H54 (cell line): ENCODE data around the gene F10.

Experiments used
- DNase-seq: peaks from one replicate; pipeline ENCODE4 v3.0.0; 2011; ENCODE audit warnings: low spot score, mixed read lengths; ENCODE audit not compliant: insufficient read length
- FAIRE-seq: peaks from 3 replicates; lab custom pipeline; 2011; peaks lifted over from hg19 to GRCh38; lab: Jason Lieb, UNC
- POLR2A ChIP-seq: IDR thresholded peaks from 2 replicates; pipeline ENCODE4 v1.6.1; 2011; ENCODE audit warnings: low read depth, mild to moderate bottlenecking, low read length

Gene F10

DNA sequence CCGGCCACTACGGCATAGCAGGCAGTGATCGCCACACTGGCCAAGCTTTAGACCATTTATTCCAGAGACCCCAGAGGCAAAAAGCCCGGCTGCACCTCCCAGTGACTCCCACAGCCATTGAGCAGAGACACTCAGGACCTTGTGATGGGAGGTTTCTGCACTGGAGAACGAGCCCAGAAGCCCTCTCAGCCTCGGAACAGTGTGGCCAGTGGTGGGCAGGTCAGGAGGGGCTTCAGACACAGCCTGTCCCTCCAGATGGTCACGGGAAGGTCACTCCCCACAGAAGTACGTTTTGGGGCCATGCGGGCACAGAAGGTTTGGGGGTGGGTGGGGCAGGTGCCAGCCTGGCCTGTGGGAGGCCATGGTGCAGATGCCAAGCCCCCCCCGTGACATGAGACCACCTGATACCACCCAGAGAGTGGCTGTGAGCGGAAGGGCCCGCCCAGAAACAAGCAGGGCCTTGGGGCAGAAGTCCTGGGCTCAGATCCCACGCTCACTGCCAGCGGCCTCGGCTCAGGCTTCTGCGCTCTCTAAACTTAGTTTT is 599 bp upstream of the F10 start:
- DNase-seq (no peak), FAIRE-seq (no peak)
- TF ChIP-seq POLR2A: no peak

DNA sequence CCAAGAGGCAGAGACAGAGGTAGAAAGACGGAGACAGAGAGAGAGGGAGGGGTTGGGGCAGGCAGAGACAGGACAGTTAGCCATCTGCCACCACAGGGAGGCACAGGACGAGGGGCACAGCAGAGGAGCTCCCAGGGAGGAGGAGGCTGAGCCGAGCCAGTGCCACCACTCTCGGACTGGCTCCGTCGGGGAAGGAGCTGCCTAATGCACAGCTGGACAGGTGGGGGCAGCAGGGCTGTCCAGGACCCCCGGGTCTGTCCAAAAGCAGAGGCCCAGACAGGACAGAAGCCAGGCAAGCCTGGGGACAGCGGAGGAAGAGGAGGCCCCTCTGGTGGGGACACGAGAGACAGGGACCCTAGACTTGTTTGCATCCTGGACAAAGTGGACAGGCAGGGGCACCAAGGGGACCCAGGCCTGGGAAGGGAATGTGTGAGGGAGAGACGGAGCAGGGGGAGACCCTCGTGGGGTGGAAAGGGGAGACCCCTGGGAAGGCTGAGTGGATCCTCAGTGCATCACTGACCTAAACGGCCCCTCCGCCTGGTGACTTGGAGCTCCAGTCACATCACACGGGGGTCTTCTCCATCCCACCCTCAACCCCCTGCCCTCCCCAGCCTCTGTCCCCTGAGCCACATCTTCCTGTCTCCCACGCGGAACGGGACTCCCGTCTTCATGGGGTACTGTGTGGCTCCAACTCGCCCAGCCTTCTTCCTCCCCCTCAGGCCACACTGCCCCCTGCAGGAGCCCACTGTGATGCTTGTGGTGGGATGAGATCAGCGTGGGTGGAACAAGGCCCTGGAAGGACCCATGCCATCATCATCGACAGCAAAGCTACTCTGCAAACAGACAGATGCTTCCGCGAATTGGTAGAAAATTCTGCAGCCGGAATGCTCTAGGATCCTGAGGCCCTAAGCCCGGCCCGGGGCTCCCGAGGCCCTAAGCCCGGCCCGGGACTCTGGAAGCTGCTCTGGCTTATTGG is 915 bp downstream of the F10 start:
- FAIRE-seq (no peak), DNase-seq (no peak)
- no peak for TF ChIP-seq POLR2A

DNA sequence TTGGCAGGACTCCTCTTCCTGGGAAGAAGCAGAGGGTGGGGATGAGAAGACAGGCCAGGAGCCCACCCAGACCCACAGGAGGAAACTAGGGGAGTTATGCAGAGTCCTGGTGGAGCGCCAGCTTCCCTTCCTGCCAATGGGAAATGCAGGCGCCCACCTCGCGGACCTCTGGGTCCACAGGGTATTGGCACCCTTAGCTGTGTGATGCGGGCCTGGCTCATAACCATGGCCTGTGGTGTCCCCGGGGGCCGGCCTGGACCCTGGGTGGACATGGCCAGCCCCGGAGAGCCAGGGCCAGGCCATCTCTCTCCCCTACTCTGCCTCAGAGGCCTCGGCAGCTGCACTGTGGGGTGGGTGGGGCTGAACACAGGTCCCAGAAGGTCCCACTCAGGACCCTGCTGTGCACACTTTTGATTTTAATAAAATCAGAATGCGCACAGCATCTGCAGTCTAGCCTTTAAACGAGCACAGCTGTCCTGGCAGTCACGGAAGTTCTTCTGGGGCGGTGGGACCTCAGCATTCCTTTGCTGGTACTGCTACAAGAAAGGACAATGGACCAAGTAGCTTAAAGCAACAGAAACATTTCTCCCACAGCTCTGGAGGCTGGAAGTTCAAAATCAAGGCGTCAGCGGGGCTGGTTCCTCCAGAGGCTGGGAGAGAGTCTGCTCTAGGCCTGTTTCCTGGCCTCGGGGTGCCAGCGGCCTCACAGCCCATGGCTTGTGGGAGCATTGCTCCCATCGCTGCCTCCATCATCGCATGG is 1.8 kb downstream of the F10 start:
- no peak for TF ChIP-seq POLR2A
- DNase-seq: no peak
- no peak for FAIRE-seq

DNA sequence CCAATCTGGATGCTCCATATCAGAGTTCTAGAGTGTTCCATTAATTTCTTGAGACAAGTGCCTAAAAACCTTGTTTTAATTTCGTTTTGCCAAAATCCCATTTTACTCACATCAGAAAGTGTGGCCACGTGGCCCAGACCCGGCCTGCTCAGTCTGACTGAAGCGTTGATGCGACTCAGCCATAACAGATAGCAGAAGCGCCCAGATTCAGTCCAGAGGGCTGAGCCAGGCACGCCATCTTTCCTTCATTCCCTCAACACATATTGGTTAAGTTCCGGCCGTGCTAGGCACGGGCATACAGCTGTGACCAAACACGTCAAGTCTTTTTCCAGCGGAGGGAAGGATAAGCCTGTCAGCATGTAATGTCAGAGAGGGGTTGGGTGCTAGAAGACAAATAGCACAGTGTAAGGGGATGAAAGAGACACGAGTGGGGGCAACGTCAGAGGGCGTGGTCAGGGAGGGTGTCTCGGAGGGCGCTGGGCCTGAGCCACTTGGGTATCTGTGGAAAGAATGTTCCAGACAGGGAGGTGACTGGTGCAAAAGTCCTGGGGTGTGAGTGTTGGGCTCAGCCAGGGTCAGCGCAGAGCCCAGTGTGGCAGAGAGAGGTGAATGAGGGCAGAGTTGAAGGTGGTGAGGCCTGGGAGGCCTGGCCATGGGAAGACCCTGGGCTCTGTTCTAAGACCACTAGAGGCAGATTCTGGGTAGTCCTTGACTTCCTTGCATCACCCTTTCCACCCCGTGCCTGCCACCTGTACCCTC is 3.1 kb downstream of the F10 start:
- FAIRE-seq (no peak), DNase-seq (no peak)
- no peak for TF ChIP-seq POLR2A

DNA sequence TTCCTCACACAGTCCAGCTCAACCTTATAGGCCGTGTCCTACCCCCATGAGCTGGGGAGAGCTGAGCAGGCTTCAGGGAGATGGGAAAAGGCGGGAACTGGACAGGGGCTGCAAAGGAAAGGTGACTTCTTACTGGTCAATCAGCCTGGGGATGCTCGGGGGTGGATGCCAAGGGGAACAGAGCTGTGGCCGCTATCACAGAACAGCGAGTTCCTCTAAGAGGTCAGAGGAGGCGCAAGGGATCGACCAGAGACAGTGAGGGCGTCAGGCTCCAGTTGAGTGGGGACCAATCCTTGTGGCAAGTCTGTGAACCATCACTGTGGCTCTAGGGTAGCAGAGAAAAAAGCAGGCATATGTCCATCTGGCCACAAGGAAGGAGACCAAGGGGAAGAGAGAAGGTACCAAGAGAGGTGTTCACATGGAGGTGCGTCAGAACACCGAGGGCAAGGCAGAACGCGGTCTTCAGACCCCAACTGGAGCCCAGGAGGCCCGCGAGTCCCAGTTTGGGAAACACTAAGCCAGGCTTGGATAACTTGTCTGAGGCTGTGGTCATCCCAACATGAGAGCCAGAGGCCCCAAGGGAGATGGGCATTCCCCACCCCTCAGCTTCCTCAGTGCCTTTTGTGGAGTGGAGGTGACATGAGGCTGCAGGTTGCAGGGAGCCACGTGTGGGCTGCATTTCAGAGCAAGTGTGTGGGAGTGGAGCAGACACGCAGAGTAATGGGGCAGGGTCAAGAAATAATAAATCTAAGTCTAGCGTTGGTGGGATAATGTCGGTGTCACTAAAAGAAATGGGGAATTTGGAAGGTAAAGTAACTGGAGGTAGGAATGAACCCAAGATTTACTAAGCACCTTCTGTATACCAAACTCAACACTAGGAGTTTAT is 3.9 kb downstream of the F10 start:
- no peak for FAIRE-seq
- DNase-seq: no peak
- no peak for TF ChIP-seq POLR2A

DNA sequence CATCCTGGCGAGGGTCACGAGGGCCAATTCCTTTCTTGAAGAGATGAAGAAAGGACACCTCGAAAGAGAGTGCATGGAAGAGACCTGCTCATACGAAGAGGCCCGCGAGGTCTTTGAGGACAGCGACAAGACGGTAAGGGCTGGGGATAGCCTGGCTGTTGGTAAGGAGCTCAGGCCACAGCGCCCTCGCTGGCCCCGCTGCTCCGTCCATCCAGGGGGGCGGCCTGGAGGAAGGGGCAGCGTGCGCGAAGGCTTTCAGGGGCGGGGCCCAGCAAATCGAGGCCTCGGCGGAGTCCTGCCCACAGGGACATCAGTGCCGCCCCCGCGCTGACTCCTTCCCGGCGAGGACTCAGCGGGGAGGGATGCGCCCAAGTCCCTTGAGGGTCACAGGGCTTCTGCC is 6.9 kb downstream of the F10 start:
- DNase-seq (no peak), FAIRE-seq (no peak)
- TF ChIP-seq POLR2A: no peak

DNA sequence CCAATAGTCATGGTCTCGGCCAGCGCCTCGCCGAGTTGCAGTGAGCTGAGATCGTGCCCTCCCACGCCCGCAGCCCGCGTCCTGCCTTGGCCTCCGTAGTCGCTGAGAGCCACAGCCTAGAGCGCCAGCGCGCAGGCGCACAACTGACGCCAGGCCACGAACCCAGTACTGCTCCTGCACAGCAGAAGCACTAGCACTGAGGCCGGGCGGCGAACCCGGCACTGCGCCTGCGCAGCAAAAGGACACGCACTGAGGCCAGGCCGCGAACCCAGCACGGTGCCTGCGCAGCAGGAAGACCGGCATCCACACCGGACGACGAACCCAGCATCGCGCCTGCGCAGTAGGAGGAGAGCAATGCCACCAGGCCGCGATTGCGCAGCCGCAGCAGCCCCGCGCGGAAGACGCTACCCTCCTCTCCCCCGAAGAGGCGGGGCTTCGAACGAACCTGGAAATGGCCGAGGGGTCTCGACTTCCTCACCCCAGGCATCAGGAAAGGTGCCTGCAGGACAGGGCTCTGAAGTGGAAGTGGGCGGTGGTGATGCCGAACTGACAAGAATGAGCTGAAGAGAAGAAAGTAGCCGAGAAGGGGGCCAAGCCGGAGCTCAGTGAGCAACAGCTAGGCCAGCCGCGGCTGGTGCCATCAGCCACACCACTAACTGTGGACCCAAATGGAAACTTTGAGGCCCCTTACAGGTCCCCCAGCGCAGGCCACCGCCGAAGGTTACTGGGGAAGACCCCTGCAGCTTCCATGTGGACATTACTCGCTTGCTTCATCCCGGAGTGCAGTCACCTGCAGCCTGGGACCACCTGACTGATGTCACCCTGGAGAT is 7.5 kb downstream of the F10 start:
- DNase-seq (no peak), FAIRE-seq (no peak)
- TF ChIP-seq POLR2A: no peak

DNA sequence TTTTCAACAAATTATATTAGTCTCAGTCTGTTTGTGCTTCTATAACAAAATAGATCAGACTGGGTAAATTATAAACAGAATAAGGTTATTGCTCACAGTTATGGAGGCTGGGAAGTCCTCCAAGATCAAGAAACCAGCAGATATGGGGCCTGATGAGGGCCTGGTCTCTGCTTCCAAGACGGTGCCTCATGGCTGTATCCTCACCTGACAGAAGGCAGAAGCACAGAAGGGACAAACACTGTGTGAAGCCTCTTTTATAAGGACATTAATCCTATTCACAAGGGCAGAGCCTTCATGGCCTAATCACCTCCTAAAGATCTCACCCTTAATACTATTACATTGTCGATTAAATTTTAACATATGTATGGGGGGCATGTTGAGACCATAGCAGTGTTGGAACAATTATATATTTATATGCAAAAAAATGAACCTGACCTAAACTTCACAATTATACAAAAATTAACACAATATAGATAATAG is 12.7 kb downstream of the F10 start:
- DNase-seq (no peak), FAIRE-seq (no peak)
- no peak for TF ChIP-seq POLR2A

DNA sequence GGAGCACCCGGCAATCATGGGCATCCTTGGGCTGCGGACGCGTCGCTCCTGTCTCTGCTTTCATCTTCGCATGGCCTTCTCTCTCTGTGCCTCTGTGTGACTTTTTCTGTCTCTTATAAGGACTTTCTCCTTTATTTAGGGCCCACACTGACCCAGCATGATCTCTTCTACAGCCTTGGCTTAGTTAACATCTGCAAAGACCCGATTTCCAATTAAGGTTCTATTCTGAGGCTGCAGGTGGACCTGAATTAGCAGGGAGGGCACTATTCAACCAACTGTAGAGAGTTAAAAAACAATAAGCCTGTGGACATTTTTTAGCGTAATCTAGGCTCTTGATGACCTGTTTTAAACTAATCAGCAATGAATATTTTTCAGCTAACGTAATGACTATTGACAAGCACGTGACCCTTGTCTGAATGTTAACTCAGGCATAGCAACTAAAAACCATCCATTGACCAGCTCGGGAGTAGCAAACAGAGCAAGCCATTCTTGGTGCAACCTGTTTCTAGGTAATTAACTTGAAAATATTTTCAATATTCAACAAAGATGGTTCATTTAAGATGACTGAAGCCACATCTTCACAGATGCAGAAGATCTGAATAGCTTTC is 15.2 kb downstream of the F10 start:
- DNase-seq (no peak), FAIRE-seq (no peak)
- TF ChIP-seq POLR2A: no peak

DNA sequence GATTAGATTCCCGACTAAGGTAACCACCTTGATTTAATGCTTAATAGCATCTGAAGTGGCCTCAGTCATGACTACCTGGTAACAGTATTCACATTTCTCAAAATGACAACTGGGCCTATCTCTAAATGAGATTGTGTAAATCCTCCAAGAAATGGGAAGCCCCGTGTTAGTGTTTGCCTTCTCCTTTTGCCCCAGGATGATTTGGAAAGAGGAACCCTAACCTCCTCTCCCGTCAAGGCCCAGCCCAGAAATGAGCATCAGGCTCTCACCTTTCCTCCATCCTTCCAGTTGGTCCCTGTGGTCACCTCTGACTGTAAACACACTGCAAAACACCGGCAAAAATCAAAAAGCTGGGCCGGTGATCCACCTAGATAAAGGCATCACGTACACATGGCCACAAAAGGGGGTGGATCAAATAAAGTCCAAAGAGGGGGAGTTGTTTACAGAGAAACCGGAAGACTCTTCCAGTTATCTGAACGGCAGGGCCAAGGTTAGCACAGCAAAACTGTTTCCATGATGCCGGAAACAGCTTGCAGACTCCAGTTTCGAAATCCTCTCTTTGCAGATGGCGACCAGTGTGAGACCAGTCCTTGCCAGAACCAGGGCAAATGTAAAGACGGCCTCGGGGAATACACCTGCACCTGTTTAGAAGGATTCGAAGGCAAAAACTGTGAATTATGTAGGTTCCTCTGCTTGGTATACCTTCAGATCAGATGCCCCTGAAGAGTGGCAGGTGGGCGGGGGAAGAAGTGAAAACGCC is 16.4 kb downstream of the F10 start:
- TF ChIP-seq POLR2A: no peak
- DNase-seq (no peak), FAIRE-seq (no peak)

DNA sequence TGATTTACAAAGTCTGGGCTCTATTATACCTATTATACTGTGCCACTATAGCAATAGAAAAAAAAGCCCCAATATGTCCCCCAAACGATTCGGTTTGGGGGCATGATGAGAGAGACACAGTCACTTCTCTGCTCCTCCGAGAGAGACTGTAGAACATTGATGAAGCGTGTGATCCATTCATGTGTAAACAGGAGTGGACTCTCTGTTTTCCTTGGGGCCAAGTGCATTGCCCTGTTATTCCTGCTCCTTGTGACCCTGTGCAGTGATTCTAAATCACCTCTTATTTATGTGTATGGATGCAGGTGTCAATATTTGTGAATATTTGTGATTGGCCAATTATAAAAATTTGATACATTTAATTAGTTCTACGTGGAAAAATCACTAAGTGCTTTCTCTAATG is 17.0 kb downstream of the F10 start:
- TF ChIP-seq POLR2A: no peak
- FAIRE-seq: no peak
- no peak for DNase-seq
